Lung (tissue), 12 donors: Measurements from ENCODE around the gene HNF1A. TPM values are rescaled to one million over a fixed set of nuclear protein-coding genes. Genes with fewer than 3 reads are reported as not detected.

ENCODE experiments used
- ATAC-seq: fragments of 200-7000 bp; cut with Tn5 transposase; one replicate; pipeline ENCODE4 v1.9.1; 2020; ENCODE audit warnings: moderate number of reproducible peaks; ENCODE audit not compliant: insufficient read depth, low FRiP score
- DNase-seq, 3 donors: peaks; one replicate each; pipeline ENCODE4 v3.0.0-alpha.2; 2013 to 2017
- H3K27ac ChIP-seq, 2 donors: one replicate each; pipeline ENCODE4 v1.5.1; 2013; ENCODE audit warnings: mild to moderate bottlenecking in 2 of 2, moderate library complexity in 2 of 2, control low read depth in 1 of 2, inconsistent platforms in 1 of 2, low read depth in 1 of 2, low read length in 1 of 2
- H3K27me3 ChIP-seq, 3 donors: one replicate each; pipeline ENCODE4 v1.5.1; 2013; ENCODE audit warnings: low read length in 2 of 3; ENCODE audit not compliant: control insufficient read depth in 3 of 3, insufficient read depth in 3 of 3
- H3K36me3 ChIP-seq, 4 donors: one replicate each; pipeline ENCODE4 v1.5.1; 2013; ENCODE audit warnings: low read length in 4 of 4, mild to moderate bottlenecking in 1 of 4, moderate library complexity in 1 of 4; ENCODE audit not compliant: control insufficient read depth in 4 of 4, insufficient read depth in 4 of 4
- H3K4me1 ChIP-seq, 5 donors: one replicate each; pipeline ENCODE4 v1.5.1; 2013; ENCODE audit warnings: low read length in 5 of 5, mild to moderate bottlenecking in 2 of 5, moderate library complexity in 1 of 5; ENCODE audit not compliant: control insufficient read depth in 5 of 5, insufficient read depth in 5 of 5
- H3K4me3 ChIP-seq: one replicate; pipeline ENCODE4 v1.5.1; 2013; ENCODE audit warnings: mild to moderate bottlenecking, control low read depth, moderate library complexity
- H3K9ac ChIP-seq, 2 donors: one replicate each; pipeline ENCODE4 v1.5.1; 2013; ENCODE audit warnings: low read length in 2 of 2, control low read depth in 1 of 2; ENCODE audit not compliant: insufficient read depth in 1 of 2
- H3K9me3 ChIP-seq, 4 donors: one replicate each; pipeline ENCODE4 v1.5.1; 2013; ENCODE audit warnings: low read length in 3 of 4, mild to moderate bottlenecking in 1 of 4, moderate library complexity in 1 of 4; ENCODE audit not compliant: control insufficient read depth in 4 of 4, insufficient read depth in 3 of 4
- WGBS, 2 donors: extraction: QIAGEN DNeasy Blood & Tissue Kit; methylation state at CpG; one replicate each; pipeline ENCODE4 v1.1.7; 2013; 5-methylcytosine and 5-hydroxymethylcytosine counted together
- polyA plus RNA-seq, 2 donors: library from polyadenylated mRNA; stranded (reverse); fragments of 200-250 nt; gene quantifications; one replicate each; pipeline ENCODE4 v1.2.1, GENCODE V29; 2013
- total RNA-seq, 2 donors: library from RNA; depleted of rRNA in 1 of 2; stranded (reverse); fragments of >200 nt in 1 of 2; gene quantifications; one replicate each; pipeline ENCODE4 v1.2.1, GENCODE V29; 2014 to 2021
- TF ChIP-seq, protein P1 (sequence below): IDR thresholded peaks from 2 replicates; pipeline ENCODE4 v1.5.1; 2012; ENCODE audit warnings: mild to moderate bottlenecking; ENCODE audit errors: control extremely low read depth, extremely low read depth
- donor health status: control.
- donor health status: control.
- donor health status: Bipolar disorder and iron deficiency.
- donor health status: healthy.
- donor health status: DM: yes; HTN: yes; CAD: no.

HNF1A gene
- total and polyA plus RNA-seq, 4 donors = 0.06 to 0.52 (median 0.27) TPM

DNA sequence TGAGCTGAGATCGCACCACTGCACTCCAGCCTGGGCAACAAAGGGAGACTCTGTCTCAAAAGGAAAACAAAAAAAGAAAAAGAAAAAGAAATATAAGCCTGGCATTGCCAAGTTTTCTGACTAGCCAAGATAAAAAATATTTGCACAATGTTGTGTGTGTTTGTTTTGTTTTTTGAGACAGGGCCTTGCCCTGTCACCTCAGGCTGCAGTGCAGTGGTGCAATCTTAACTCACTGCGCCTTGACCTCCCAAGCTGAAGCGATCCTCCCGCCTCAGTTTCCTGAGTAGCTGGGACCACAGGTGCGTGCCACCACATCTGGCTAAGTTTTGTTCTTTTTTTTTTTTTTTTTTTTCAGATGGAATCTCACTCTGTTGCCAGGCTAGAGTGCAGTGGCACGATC lies 43.4 kb downstream of the HNF1A start:
- DNase-seq = no peak
- Histone ChIP-seq H3K27ac (no peak overlapping the region), H3K4me3 (no peak overlapping the region), H3K9me3 (no peaks in the 10 kb centered on the region), H3K36me3 (peaks cover 0 to 5% (median 0%) of the 10 kb centered on the region in 4 donors), H3K9ac (no peak overlapping the region), H3K4me1 (no peaks in the 10 kb centered on the region), H3K27me3 (no peaks in the 10 kb centered on the region)
- TF ChIP-seq, protein P1, sequence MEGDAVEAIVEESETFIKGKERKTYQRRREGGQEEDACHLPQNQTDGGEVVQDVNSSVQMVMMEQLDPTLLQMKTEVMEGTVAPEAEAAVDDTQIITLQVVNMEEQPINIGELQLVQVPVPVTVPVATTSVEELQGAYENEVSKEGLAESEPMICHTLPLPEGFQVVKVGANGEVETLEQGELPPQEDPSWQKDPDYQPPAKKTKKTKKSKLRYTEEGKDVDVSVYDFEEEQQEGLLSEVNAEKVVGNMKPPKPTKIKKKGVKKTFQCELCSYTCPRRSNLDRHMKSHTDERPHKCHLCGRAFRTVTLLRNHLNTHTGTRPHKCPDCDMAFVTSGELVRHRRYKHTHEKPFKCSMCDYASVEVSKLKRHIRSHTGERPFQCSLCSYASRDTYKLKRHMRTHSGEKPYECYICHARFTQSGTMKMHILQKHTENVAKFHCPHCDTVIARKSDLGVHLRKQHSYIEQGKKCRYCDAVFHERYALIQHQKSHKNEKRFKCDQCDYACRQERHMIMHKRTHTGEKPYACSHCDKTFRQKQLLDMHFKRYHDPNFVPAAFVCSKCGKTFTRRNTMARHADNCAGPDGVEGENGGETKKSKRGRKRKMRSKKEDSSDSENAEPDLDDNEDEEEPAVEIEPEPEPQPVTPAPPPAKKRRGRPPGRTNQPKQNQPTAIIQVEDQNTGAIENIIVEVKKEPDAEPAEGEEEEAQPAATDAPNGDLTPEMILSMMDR = no peak
- WGBS, 2 donors = 82 to 93% methylated on average over 6 of the region's 6 CpGs
- ATAC-seq = no peak

DNA sequence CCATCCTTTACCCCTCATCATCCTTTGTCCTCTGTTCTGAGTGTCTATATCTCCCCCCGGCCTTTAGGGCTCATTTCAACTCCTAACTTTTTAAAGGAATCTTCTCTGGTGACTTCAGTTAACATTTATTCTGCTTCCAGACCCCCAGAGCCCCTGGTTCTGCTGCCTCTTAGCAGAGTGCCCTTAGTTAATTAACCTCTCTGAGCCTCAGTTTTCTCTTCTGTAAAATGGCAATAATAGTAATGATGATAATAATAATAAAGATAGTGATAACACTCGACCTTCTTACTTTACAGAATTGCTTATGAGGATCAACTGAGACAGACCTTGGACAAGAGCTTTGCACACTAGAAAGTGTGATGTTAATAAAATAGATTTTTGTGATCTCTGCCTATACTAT lies 44.4 kb downstream of the HNF1A start:
- DNase-seq = no peak
- Histone ChIP-seq H3K27ac (no peak overlapping the region), H3K9me3 (no peaks in the 10 kb centered on the region), H3K27me3 (no peaks in the 10 kb centered on the region), H3K4me3 (no peak overlapping the region), H3K4me1 (no peaks in the 10 kb centered on the region), H3K9ac (no peak overlapping the region), H3K36me3 (peaks cover 0 to 10% (median 0%) of the 10 kb centered on the region in 4 donors)
- ATAC-seq = no peak
- 70 to 81% methylated on average over 2 of the region's 2 CpGs for WGBS, 2 donors
- TF ChIP-seq, protein P1 = no peak

DNA sequence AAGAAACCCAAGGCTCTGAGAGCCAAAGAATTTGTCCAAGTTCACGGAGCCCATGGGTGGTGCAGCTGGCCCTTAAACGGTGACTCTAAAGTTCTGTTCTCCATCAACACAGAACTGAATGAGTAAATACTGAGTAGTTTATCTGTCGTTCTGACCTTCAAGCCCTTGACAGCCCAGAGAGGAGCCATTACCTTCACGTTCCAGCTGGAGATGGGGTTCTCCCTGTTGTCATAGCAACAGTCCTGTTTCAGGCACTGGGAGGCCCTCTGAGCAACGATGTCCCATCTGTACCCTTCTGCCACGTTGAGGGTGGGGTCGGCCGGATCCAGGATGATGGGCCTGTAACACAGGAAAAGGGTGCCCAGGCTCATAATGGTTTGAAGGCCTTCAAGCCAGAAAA lies 45.5 kb downstream of the HNF1A start:
- DNase-seq = no peak
- Histone ChIP-seq H3K36me3 (peaks cover 0 to 11% (median 0%) of the 10 kb centered on the region in 4 donors), H3K27me3 (no peaks in the 10 kb centered on the region), H3K27ac (no peak overlapping the region), H3K9me3 (no peaks in the 10 kb centered on the region), H3K4me3 (no peak overlapping the region), H3K4me1 (no peaks in the 10 kb centered on the region), H3K9ac (no peak overlapping the region)
- WGBS, 2 donors = 75 to 85% methylated on average over 8 of the region's 8 CpGs
- TF ChIP-seq, protein P1 = no peak
- no peak for ATAC-seq
